GM10847 (cell line): ENCODE data around the gene DCLK2.

ENCODE experiments used
- POLR2A ChIP-seq: IDR thresholded peaks from 2 replicates; pipeline ENCODE4 v1.6.1; 2011; ENCODE audit not compliant: insufficient read length; ENCODE audit errors: extremely low read depth

The DCLK2 gene

GRCh38 chr4:150078041-150078578 lies at the start of gene DCLK2:
DCLK2 (plus strand) TSS chr4:150078445; CDS start chr4:150079028, 583 bp downstream.
- no peak for TF ChIP-seq POLR2A

- TF ChIP-seq POLR2A, result no peak
Observed at GRCh38 chr4:150032541-150032940, 45.7 kb upstream of the DCLK2 start.

- no peak for TF ChIP-seq POLR2A
Observed at GRCh38 chr4:150033081-150033480, 45.2 kb upstream of the DCLK2 start.

GRCh38 chr4:150033901-150034300 lies 44.3 kb upstream of the DCLK2 start:
- TF ChIP-seq POLR2A, result no peak

GRCh38 chr4:150037251-150037856 lies 40.9 kb upstream of the DCLK2 start:
- TF ChIP-seq POLR2A, result no peak

- TF ChIP-seq POLR2A, result no peak
Observed at GRCh38 chr4:150038335-150039076, 39.7 kb upstream of the DCLK2 start.

GRCh38 chr4:150039274-150040127 lies 38.7 kb upstream of the DCLK2 start:
- TF ChIP-seq POLR2A, result no peak

GRCh38 chr4:150044517-150044916 lies 33.7 kb upstream of the DCLK2 start:
- TF ChIP-seq POLR2A, result no peak

- TF ChIP-seq POLR2A, result no peak
Observed at GRCh38 chr4:150045410-150045809, 32.8 kb upstream of the DCLK2 start.

GRCh38 chr4:150046728-150047217 lies 31.5 kb upstream of the DCLK2 start:
- TF ChIP-seq POLR2A, result no peak

GRCh38 chr4:150047546-150047945 lies 30.7 kb upstream of the DCLK2 start:
- TF ChIP-seq POLR2A, result no peak

- no peak for TF ChIP-seq POLR2A
Observed at GRCh38 chr4:150049682-150050081, 28.6 kb upstream of the DCLK2 start.

GRCh38 chr4:150050566-150050965 lies 27.7 kb upstream of the DCLK2 start:
- TF ChIP-seq POLR2A, result no peak

- no peak for TF ChIP-seq POLR2A
Observed at GRCh38 chr4:150051111-150051510, 27.1 kb upstream of the DCLK2 start.

- no peak for TF ChIP-seq POLR2A
Observed at GRCh38 chr4:150055467-150055866, 22.8 kb upstream of the DCLK2 start.
